A172 (cell line): Measurements from ENCODE around the gene TRIO. TPM values are rescaled to one million over a fixed set of nuclear protein-coding genes. Genes with fewer than 3 reads are reported as not detected.
A peak's percentile ranks its signal among the peaks of the same experiment; 100 is the strongest.
"Not testable (repeated sequence)": the region's sequence is repeated elsewhere in the genome, so short reads cannot be mapped to it uniquely, and the experiment has no call there.

Experiments used
- DNase-seq: peaks from one replicate; pipeline ENCODE4 v3.0.0-alpha.2; 2015; ENCODE audit warnings: low spot score
- total RNA-seq: library from RNA; depleted of rRNA; stranded (reverse); fragments of >200 nt; shearing (Covaris generic); gene quantifications from 2 replicates; pipeline ENCODE4 v1.2.3, GENCODE V29; 2014; rRNA removed

Gene TRIO
- 120 and 180 TPM in 2 replicates for total RNA-seq

- peak; percentile 94 for DNase-seq
These were observed at the start of gene TRIO for GRCh38 chr5:14142827-14143545. TRIO (plus strand) TSS chr5:14143342; CDS start chr5:14143726, 384 bp downstream.

GRCh38 chr5:14097380-14097779 lies 45.8 kb upstream of the TRIO start:
- DNase-seq = not testable (repeated sequence)

GRCh38 chr5:14097998-14098471 lies 45.1 kb upstream of the TRIO start:
- peak; percentile 32 for DNase-seq

GRCh38 chr5:14100281-14100680 lies 42.9 kb upstream of the TRIO start:
- DNase-seq = no peak

- peak; percentile 55 for DNase-seq
These were observed 41.2 kb upstream of the TRIO start for GRCh38 chr5:14101922-14102321.

- no peak for DNase-seq
These were observed 40.5 kb upstream of the TRIO start for GRCh38 chr5:14102666-14103065.

GRCh38 chr5:14105718-14106410 lies 37.3 kb upstream of the TRIO start:
- peak; percentile 97 for DNase-seq

GRCh38 chr5:14107536-14107935 lies 35.6 kb upstream of the TRIO start:
- DNase-seq = no peak

- peak; percentile 90 for DNase-seq
These were observed 34.8 kb upstream of the TRIO start for GRCh38 chr5:14108170-14108996.

- DNase-seq = peak; percentile 68
These were observed 33.9 kb upstream of the TRIO start for GRCh38 chr5:14109041-14109747.

- DNase-seq = no peak
These were observed 33.4 kb upstream of the TRIO start for GRCh38 chr5:14109771-14110170.

- no peak for DNase-seq
These were observed 32.9 kb upstream of the TRIO start for GRCh38 chr5:14110196-14110595.

GRCh38 chr5:14110680-14111079 lies 32.5 kb upstream of the TRIO start:
- DNase-seq = peak; percentile 54

GRCh38 chr5:14112998-14113652 lies 30.0 kb upstream of the TRIO start:
- DNase-seq = peak; percentile 42

GRCh38 chr5:14114615-14115251 lies 28.4 kb upstream of the TRIO start:
- DNase-seq = peak; percentile 14

GRCh38 chr5:14115323-14115895 lies 27.7 kb upstream of the TRIO start:
- DNase-seq = no peak

GRCh38 chr5:14118551-14119320 lies 24.4 kb upstream of the TRIO start:
- DNase-seq = no peak

- no peak for DNase-seq
These were observed 23.0 kb upstream of the TRIO start for GRCh38 chr5:14120176-14120575.

GRCh38 chr5:14121552-14121951 lies 21.6 kb upstream of the TRIO start:
- no peak for DNase-seq
